ENCODE measurements around the gene DAZAP1.

DAZAP1 gene

DNA sequence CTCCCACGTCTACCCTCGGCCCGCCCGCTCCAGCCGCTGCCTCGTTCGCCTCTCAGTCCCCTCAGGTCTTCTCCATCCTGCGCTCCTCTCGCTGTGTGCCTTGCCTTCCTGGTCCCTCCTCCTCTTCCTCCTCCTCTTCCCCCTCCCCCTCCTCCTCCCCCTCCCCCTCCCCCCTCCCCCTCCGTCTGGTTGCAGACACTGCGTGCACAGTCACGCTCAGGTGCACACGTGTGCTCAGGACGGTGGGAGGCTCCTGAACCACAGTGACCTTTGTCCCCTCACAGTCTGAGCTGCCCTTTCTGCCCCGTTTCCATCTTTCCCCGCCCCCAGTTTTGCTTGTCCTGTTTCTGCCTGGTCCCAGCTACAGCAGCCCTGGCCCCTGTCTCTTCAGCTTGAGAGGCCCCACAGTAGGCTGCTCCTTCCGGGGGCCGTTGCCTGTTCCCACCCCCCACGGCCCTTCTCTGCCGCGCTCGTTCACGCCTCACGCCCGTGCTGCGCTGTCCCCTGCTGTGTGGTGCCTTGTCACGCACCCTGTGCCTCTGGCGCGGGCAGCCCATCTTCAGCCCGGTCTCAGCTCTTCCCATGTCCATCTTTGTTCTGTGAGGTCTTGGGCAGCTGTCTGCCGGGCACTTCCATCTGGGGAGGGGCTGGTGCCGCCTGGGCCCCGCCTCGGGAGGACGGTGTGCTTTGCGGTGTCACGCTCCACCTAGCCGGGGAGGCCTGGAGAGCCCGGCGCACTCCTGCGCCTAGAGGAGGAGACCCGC, 17.0 kb downstream of the DAZAP1 start:
- DNase-seq (ENCODE audit: low read depth in 2 of 2, low spot score in 1 of 2) = no peak

DNA sequence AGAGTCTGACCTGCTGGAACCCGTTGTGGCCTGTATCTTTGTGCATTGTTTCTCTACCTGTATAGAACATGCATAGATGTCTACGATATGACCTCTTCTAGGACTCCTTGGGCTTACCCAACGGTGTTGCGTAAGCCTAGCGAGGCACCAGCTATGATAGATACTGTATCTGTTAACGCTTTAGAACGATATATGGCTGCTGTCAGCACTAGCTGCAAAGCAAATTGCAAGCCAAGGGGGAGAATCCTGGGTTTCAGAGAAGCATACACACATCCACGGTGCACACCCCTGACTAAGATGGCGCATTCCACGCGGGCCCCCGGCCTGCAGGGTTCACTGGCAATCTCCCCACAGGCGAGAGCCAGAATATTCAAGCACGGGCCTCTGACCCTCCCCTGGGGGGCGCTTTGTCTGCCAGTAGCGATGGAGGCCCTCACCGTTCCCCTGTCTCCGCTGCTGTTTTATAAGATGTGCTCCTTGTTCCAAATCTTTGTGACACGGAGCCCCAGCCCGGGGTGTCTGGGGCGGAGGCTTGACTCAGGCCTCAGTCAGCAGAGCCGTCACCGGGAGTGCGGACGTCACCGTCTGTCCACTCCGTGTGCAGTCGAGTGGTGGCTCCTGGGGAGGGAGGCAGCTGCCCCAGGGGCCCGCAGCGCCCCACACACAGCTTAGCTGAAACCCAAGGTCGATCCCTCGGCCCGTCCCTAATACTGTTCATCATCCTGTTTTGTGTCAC, 17.9 kb downstream of the DAZAP1 start:
- no peak for DNase-seq (ENCODE audit: low read depth in 2 of 2, low spot score in 1 of 2)

DNA sequence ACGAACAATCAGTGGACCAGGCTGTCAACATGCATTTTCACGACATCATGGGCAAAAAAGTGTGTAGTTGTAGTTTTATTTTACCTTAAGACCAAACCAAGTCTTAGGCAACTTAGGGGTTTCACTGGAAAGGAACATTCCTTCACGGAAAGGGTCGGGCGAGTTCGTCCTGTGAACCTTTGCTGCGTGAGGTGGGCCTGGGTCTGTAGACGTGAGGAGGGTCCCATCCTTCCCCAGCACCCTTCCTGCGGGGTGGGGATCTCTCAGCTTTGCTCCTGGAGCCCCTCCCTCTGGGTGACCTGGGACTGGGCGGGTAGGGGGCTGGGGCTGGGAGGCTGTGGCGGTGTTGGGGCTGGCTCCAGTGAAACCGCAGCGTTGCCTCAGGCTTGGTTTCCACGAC, 18.5 kb downstream of the DAZAP1 start:
- no peak for DNase-seq (ENCODE audit: low read depth in 2 of 2, low spot score in 1 of 2)

DNA sequence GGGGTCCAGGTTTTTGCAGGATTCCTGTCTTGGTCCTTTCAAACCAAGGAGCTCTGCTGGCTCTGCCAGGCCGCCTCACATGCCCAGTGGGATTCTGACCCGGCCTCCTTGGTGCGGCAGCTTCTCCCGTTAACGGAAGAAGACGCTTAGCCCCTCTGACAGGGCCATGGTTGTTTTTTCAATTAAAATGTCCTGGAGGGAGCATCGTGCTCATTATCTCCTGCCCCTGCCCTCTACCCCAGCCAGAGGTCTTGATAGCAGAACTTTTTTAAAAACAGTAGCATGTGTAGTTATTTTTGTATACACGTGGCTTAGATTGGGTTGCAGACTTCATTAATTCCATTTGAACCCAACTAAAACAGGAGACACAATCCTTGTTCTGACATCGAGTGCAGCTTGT, 19.4 kb downstream of the DAZAP1 start:
- DNase-seq (ENCODE audit: low read depth in 2 of 2, low spot score in 1 of 2) = no peak

DNA sequence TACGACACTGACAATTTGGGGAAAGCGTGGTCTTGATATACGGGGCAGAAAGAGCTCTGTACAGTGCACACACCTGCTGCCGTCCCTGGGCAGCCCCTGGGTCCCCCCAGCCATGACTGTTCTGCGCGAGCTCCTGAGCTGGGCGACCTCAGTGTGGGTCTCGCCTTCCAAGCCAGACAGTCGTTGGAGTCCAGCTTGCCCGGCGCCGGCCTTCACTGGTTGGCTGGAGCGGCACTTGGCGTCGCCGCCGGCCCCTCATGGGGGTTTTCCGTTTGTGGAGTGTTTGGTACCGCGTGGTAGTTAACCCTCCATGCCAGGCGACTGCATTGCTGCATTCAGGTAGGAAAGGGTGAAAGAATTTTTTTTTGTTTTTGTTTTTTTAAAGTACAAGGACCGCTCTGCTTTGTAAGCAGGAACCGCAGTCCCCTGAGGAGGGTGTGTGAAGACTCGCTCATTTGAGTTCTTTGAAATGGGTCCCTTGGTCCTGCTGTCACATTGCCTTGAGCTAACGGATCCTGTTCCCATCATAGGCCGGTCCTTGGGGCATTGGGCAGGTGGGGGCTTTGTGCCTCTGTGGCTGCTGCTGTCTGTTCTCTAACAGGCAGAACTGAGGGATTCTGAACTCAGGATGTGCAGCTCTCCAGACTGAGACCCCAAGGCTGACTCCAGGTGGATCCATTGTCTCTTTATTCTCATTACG, 20.0 kb downstream of the DAZAP1 start:
- DNase-seq (ENCODE audit: low read depth in 2 of 2, low spot score in 1 of 2) = no peak

DNA sequence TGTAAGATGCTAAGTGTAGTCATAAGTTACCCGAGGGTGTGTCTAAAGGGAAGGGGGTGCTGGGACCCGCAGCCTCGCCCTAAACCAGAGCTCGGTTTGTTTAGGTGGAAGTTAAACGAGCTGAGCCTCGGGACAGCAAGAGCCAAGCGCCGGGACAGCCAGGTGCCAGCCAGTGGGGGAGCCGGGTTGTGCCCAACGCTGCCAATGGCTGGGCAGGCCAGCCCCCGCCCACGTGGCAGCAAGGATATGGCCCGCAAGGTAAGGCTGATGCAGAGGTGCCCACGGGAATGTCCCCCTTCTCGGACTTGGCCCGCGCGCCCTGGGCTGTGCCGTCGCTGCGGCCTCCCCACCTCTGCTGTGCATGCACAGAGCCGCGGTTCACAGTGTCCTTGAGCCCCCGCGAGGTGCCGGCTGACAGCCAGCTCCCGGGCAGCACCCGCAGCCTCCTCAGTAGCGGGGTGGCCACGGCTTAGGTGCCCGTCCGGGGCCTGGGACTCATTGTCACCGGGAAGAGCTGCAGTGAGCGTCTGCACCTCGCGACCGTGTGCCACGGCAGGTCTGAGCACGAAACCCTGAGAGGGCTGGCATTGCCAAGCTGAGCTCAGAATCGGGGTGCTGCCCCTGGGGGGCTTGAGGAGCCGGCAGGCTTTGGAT, 21.5 kb downstream of the DAZAP1 start:
- DNase-seq (ENCODE audit: low read depth in 2 of 2, low spot score in 1 of 2) = no peak

DNA sequence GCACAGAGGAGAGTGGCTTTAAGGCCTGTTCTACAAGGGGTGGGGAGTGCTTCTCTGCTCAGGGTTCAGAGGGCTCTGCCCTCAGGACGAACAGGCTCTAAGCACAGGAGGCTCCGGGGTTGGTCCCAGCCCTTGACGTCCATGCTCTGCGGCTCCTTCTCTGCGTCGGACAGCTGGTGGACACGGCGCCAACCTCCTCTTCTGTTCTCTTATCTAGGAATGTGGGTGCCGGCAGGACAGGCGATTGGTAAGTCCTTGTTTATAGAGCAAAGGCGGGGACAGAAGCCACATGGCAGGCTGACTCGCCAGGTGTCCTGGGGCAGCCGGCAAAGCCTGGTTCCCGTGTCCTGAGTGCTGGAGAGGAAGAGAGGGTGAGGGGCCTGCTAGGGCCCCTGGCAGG, 22.4 kb downstream of the DAZAP1 start:
- DNase-seq (ENCODE audit: low read depth in 2 of 2, low spot score in 1 of 2) = no peak

DNA sequence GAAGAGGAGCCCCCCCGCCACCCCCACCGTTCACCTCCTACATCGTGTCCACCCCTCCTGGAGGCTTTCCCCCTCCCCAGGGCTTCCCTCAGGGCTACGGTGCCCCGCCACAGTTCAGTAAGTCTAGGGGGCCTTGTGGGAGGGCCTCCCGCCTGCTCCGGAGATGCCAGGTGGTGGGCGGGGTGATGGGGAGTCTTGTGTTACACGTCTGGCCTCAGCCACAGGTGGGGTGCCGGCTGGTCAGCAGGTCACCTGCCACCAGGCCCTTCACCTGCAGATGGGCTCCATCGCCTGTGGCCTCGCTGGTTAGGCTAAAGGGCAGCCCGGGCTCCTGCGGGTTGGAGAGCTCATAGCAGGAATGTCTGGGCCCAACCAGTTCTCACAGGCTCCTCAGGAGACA, 22.9 kb downstream of the DAZAP1 start:
- no peak for DNase-seq (ENCODE audit: low read depth in 2 of 2, low spot score in 1 of 2)

DNA sequence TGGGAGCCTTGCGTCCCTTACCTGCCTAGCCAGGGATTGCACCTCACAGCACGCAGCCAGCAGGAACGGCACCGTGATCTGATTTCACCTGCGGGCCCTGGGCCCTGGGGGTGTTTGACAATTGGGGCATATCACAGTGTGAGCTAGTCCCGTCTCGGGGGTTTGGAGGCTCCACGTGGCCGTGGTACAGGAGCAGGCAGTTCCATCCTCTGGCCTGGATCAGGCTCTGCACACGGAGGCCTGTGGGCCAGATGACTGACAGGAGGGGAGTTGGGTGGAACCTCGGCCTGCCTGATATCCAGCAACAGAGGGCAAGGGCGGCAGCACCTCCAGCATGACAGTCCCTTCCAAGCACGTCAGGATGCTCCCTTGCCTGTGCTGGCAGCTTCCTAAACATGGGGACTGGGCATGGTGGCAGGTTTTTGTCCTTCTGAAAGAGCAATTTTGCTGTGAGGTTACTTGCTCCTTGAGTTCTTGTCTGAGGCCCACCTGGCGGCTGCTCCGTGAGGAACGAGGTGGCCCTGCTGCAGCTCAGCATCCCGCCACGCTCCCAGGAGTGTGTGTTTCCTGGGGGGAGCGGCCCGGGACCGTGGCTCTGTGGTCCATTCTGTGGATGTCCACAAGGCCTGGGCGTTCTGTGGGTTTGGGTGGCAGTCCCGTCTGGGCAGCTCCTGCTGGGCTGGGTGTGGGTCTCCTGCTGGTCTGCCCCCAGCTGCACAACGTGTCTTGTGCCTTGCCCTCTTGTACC, 24.5 kb downstream of the DAZAP1 start:
- no peak for DNase-seq (ENCODE audit: low read depth in 2 of 2, low spot score in 1 of 2)

DNA sequence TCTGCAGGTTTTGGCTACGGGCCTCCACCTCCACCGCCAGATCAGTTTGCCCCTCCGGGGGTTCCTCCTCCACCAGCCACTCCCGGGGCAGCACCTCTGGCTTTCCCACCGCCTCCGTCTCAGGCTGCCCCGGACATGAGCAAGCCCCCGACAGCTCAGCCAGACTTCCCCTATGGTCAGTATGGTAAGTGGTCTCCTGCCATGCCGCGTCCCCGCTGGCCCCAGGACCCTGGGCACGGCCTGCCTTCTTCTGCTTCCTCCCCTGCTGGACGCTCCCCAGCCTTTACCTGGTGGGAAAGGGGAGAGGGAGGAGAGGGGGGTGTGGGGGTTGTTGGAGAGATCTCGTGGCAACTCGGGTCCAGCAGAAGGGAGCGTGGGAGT, 25.1 kb downstream of the DAZAP1 start:
- DNase-seq (ENCODE audit: low read depth in 2 of 2, low spot score in 1 of 2) = no peak

DNA sequence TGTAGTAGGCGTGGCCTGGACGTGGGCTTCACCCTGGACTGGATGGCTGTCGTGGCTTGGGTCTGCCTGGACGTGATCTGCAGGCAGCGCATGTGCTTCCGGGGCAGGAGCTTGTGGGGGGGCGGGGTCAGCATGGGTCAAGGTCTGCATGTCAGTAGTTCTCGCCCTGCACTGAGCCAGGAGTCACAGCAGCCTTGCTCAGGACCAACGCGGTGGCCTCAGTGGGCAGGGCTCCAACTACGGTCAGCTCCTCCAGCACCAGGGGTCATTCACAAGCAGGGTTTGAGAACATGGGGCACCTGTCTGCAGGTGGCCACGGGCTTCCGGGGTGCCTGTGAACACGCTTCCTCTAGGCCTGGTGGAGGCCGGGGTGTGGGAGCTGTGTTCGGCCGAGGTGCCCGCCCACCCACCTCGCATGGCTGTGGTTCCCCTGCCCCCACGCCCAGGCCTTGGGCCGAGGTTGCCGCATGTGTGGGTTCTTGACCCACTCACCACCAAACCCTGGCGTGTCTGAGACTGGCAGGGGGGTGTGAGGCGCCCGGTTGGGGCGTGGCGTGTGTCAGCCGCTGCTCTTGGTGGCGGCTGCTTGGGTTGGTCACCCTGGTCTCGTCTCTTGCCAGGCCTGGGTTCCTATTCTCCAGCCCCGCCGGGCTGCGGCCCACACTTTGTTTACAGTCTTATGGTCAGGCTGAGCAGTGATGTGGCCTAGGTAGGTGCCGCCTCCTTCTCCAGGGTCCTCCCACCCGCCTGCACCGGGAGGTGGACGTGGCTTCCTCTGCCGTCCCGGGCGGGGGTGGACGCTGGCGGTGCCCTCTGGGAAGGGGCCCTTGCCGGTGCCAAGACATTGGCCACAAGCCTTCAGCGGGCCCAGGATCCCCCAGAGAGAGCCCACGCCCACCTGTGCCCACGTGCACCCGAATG, 26.0 kb downstream of the DAZAP1 start:
- DNase-seq (ENCODE audit: low read depth in 2 of 2, low spot score in 1 of 2) = no peak

DNA sequence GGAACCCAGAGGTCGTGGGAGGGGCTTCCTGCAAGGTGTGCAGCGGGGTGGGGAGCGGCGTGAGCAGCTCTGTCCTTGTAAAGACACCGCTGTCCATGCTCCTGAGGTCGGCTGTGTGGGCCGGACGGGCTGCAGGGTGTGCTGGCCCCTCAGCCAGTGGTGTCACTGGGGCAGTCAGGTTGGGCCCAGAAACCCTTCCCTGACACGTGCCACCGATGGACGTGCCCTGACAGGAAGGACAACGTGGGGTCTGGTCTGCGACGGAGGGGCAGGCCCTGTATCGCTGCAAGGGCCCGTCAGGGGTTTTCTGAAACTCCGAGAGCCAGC, 26.6 kb downstream of the DAZAP1 start:
- DNase-seq (ENCODE audit: low read depth in 2 of 2, low spot score in 1 of 2) = no peak

DNA sequence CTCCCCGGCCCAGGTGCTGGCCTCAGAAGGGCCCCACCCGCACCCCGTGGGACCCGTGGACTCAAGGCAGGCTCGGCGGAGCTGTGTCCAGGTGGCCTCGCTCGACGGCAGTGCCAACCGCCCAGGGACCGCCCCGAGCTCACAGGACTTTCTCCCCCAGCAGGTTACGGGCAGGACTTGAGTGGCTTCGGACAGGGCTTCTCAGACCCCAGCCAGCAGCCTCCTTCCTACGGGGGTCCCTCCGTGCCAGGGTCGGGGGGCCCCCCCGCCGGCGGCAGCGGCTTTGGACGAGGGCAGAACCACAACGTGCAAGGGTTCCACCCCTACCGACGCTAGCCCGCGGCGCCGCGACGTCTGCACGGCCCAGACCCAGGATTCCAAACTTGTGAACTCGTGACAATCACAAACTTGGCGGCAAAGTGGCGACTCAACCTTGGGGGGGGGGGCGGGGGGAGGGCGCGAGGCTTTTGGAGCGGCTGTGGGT, 27.2 kb downstream of the DAZAP1 start:
- DNase-seq (ENCODE audit: low read depth in 2 of 2, low spot score in 1 of 2) = no peak

DNA sequence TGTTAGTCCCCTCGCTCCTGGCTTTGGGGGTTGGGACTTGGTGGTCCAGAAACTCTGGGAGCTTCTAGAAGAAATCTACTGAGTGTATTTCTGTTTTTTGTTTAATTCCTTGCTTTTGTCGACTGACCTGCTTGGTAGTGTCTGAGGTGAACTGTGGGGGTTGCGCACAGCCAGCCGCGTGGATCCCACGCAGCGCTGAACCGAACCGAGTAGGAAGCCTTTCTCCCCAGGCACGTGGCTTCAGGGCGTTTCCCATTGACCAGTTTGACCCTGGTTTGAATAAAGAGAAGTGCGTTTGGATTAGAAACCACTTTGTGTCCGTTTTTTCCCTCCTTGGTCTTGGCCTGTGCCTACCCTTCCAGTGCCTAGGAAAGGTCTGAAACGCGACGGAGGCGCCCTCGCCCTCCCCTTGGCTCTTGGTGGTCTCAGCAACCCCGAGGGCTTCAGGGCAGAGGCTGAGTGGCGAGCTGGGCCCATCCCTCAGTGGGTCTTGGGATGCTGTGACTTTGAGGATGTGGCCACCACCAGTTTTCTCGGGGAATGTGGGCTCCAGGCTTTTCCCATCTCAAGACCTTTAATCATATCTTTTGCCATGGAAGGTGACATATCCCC, 28.1 kb downstream of the DAZAP1 start:
- no peak for DNase-seq (ENCODE audit: low read depth in 2 of 2, low spot score in 1 of 2)

DNA sequence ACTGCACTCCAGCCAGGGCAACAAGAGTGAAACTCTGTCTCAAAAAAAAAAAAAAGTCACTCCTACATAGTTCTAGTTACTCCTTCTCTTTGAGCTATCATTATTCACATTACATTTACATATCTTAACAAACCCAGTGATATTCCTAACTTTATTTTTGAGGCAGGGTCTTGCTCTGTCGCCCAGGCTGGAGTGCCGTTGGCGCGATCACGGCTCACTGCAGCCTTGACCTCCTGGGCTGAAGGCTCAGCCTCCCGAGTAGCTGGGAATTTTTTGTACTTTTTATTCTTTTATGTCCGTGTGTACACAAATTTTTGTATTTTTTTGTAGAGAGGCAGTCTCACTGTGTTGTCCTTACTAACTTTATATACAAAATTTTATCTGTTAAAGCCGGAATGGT, 30.2 kb downstream of the DAZAP1 start:
- DNase-seq (ENCODE audit: low read depth in 2 of 2, low spot score in 1 of 2) = no peak

DNA sequence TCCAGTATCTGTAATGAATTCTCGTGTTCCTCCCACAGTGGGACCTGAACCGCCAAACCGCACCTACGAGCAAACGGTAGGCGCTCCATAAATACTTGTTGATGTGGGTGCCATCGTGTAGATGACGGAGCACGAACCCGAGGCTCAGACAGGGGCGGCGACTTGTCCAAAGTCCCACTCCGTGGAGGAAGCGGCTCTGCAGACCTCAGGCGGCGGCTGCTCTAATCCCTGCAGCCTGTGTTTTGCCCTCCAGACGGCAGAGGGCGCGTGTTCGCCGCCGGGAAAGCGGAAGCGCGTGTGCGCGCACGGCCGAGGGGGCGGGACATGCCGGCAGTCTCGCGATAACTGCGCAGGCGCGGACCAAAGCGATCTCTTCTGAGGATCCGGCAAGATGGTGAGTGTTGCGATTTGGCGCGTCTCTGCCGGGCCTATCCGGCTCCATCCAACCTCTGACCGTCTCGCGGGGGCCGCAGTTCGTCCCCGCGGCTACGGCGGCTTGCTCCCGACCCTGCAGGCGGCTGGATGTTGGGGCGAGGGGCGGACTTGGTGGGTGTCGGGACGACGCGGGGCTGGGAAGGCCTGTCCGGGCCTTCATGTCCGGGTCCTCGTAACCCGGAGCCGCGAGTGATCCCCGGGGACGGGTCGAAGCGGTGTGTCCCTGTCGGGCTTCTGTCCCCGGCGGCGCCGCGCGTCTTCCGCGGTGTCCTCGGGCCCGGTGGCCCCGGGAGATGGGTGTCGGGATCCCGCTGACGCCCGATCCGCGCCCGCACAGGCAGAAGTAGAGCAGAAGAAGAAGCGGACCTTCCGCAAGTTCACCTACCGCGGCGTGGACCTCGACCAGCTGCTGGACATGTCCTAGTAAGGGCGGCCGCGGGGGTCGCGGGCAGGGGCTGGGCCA, 30.9 kb downstream of the DAZAP1 start, which contains the start of gene RPS15:
Gene RPS15 (plus strand): TSS at position 362 of the 898 bp plus-strand sequence. CDS start 30 bp downstream, at position 392.
- DNase-seq (ENCODE audit: low read depth in 2 of 2, low spot score in 1 of 2) = peak; percentile 89 to 90

DNA sequence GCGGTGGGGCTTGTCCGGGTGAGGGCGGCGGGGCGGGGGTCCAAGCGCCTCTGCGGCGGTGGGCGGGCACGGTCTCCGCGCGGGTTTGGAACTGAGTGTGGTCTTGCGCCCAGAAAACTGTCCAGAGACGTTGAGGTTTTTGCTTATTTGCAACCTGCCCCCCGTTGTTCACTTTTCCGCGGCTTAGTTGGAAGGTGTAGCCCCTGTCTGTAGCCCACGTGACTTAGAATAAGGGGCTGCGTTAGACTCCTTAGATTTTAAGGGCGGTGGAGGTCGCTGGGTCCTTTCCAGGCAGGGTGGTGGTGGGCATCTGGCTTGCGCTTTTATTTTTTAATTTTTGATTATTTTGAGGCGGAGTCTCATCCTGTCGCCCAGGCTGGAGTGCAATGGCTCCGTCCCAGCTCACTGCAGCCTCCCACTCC, 31.6 kb downstream of the DAZAP1 start:
- DNase-seq (ENCODE audit: low read depth in 2 of 2, low spot score in 1 of 2) = no peak
